Measurements from ENCODE around the gene TRIM9.

TRIM9 gene

DNA sequence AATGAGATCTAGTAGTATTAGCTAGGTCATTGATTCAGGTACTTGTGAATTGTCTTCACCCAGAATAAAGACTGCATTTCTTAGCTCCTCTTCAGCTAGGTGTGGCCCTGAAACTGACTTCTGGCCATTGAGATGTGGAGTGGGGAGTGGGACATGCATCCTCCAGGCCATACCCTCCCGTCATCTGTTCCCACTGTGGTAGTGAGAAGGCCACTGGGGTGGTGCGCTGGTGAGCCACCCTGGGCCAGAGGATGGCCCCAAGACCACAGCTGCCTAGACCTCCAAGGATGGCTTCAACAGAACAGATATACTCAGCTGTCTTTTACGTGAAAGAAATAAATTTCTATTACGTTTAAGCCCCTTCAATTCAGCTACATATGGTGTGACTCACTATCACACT, 36.5 kb downstream of the TRIM9 start:
- DNase-seq (ENCODE audit: low read depth, low spot score) = no peak

DNA sequence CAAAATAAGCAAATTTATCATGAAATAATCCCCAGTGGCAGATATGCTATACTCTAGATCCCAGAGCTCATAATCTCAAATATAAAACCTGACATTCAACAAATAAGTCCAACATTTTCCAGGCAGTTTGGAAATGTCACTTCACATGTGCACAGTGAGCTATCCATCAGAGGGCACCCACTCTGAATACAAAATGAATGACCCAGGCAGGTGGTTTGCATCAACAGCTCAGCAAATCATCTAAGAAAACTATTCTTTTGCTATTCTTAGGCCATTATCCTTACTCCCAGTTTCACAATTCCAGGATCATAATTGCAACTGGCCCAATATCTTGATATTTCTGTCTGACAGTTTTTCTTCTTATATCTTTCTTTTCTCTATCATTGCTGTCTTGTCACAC, 38.5 kb downstream of the TRIM9 start:
- no peak for DNase-seq (ENCODE audit: low read depth, low spot score)

GRCh38 chr14:51053157-51053556, 41.7 kb downstream of the TRIM9 start:
- no peak for DNase-seq (ENCODE audit: low read depth, low spot score)

DNA sequence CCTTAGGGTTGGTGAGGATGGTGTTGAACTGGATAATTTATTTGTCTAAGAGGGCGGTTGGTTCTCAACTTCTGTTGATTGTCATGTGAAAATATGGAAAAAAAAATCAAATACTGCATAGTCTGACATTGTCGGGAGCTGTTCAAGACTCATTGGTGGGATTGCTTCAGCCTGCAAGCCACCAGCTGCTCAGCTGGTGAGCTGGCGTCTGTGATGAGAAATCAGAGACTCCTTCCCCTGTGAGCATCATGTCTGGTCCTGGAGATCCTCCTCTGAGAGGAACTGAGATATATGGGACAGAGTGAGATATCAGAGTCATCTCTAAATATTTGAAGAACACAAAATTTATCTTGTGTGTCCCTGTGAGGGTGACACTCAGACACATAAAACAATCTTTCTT, 49.9 kb downstream of the TRIM9 start:
- no peak for DNase-seq (ENCODE audit: low read depth, low spot score)

GRCh38 chr14:51041883-51042282, 53.0 kb downstream of the TRIM9 start:
- DNase-seq (ENCODE audit: low read depth, low spot score) = no peak

DNA sequence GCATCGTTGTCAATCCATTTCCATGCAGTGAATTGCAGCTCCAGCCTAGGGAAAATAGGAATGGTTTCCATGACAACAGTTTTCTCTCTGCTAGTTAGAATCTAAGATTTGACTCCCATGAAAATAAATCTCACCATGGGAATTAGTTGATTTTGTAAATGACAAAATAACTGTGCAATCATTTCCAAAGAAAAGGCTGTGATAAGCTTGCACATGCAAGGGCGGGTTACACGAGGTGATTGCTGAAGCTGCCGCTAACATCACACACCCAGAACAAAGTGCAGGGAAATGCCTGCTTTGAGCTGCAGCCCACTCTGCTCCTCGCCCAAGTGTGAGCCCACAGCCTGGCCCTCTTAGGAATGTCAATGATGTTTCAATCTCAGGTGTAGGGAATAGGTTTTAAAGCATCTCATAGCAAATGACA, 53.8 kb downstream of the TRIM9 start:
- no peak for DNase-seq (ENCODE audit: low read depth, low spot score)

GRCh38 chr14:51039252-51039651, 55.7 kb downstream of the TRIM9 start:
- no peak for DNase-seq (ENCODE audit: low read depth, low spot score)

DNA sequence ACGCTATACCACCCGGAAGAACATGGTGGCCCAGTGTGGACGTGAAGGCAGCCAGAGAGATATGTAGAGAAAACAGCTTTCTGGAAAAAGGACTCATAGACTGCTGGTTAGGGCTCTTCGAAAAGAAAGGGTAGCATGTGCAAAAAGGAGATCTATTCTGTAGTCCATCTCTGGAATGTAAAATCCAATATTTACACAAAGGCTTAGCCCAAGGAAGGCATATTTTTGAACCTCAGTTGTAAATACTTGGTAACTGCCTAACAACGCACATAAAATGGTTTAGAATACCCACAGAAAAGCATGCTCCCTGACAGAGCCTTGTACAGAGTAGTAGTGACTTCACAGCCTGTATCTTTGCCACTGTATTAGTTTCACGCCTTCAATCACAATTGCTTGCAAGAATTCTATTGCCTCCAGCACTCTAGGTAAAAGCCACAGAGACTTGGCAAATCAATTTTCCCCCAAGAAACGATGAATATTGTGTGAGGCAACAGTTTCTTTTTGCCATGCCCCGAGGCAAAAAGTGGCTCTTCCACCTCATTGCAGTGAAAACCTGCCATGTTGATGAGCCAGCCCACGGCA, 59.2 kb downstream of the TRIM9 start:
- no peak for DNase-seq (ENCODE audit: low read depth, low spot score)

DNA sequence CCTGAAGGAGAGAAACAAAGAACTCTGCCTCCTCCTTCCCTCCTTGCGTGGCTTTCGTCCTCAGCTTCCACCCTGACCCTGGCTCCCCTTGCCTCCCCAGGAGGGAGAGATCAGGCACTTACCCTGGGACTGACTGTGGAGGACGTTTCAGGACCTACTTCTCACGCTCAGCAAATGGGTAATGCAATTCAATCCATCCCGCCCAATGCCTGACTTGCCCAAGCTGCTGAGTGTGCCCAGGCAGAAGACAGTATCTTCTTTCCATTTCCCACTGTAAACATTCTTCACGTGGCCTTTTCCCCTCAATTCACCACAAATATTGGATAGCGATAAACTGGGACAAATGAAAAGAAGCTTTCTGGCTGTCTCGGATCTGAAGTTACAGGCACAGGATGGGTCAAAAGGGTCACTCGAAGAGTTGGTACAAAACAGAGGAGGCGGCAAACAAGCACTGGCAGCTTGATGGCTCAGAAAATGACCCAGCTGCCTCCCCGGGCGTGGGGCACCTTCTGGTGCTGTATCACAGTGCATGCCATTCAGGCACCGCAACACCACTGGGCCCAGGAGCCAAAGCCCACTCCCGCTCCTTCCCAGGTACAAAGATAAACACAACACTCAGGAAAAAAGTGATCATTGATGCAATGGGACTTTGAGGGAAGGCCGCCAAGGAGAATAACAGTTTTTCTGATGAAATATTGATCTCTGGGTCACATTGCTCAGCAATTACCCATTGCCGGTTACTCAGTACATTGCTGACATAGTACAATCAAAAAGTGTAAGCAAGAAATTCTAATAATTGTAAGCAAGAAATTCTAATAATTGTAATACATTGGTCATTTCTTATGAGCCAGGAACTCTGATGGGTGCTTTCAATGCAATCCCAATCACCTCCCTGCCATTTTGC, 65.8 kb downstream of the TRIM9 start:
- no peak for DNase-seq (ENCODE audit: low read depth, low spot score)

- no peak for DNase-seq (ENCODE audit: low read depth, low spot score)
Measured at GRCh38 chr14:51028361-51028760, 66.5 kb downstream of the TRIM9 start.

DNA sequence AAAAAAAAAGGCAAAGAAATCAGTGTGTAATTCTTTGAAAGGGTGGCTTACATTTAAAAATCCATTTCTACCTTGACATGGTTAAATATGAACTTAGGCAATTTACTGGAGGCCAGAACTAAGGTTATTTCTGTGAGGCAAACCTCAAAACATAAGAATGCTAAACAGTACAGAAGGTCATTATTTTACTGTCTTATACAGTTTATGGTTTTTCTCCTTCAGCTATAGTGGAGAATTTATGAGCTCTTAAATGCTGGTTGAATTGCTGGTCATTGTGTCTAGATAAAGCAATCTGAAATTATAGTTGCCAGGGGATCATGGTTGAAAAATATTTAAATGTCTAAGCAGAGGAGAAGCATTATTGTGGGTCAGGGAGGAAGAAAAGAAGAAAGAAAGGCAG, 70.5 kb downstream of the TRIM9 start:
- no peak for DNase-seq (ENCODE audit: low read depth, low spot score)

DNA sequence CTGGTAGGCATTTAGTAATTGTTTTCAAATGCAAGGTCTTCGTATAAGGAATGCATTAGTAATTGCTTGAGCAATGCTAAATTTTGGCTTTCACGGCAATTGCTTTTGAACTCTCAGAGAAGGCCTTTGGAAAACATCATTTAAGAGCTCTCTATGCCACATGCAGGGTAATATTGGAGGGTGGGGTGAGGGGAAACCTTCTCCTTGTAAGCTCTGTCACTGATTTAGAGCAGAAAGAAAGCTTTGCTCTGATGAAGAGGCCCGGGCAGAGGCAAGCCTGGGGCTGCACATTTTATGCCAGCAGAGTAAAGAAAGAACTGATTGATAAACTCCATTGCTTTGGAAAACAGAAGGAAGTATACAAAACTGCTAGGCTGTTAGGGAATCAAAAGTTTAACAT, 70.9 kb downstream of the TRIM9 start:
- DNase-seq (ENCODE audit: low read depth, low spot score) = no peak

GRCh38 chr14:51022769-51023168, 72.1 kb downstream of the TRIM9 start:
- no peak for DNase-seq (ENCODE audit: low read depth, low spot score)

DNA sequence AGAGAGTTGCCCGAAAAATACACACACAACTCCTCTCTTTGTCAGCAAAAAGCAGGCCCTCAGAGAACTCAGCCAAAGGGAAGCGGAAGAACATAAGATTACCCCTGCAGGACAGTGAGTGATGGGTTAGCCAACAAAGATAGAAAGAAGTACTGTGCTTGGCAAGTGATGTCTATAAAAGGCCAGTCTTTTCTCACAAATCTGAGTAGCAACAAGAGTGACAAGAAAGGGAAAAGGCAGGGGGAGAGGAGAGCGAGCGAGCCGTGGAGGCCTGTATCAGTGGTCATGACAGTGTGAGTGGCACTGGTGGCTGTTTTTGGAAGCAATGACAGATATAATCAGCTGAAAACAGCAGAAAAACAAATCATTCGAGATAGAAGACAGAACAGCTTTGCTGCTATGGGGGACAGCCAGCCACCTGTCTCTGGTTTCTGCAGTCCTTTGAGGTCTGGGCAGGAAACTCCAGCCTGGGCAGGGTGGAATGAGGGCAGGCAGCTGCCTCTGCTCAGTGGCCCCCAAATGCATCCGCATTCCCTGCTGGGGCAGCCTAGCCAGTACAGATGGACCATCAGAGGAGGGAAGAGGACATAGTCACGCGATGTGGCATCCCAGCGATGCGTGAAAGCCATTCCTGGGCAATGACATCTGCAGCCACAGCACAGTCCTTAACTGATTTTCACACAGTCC, 74.7 kb downstream of the TRIM9 start:
- DNase-seq (ENCODE audit: low read depth, low spot score) = no peak

DNA sequence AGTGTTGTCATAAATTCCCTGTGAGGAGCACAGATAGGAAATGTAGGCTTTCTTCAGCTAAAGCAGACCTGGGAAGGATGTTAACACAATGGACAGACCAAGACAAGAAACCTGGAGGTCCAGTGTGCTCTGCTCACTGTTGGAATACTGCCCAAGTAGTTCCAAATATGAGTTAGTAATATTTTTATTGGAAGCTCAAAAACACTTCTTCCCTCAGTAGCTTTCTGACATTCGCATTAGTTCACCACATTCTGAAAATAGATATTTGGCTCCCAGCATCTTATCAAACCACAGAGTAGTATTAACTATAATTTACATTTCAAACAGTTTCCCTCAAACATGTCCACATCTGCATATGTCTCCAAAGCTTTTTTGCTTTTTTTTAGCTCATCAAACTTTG, 75.8 kb downstream of the TRIM9 start:
- DNase-seq (ENCODE audit: low read depth, low spot score) = no peak

DNA sequence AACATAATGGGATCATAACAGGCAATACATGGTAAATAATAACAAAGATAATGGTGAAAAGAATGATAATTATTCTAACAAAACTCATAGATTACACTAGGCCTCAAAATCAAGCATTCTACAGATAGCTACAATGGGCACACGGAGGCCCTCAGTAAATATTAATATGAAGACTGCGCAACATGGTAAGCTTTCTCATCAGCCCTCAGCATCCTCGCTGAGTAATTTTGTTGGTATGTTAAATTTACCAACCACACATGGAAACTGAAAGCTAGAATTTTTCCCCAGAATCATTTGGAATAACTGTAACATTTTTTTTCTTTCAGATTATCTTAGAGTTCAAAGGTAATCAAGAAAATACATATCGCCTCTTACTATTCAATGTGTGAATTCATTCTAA, 76.4 kb downstream of the TRIM9 start:
- DNase-seq (ENCODE audit: low read depth, low spot score) = no peak

DNA sequence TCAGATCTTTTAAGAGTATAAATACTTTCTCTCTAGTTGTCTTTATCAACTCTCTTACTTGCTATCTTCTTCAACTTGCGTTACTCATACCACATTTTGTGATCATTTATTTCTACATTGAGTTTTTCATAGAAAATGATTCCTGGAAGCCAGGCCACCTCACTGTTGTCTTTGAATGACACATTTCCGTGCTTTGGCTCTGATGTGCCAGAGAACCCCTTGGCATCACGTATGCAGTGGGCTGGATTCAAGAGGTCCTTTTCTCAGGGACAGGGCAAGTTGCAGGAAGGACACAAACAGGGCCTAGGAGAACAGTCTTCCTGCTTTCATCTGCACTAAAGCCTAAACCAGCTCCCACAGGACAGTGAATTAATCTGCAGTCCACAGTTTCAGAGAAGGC, 80.3 kb downstream of the TRIM9 start:
- no peak for DNase-seq (ENCODE audit: low read depth, low spot score)

DNA sequence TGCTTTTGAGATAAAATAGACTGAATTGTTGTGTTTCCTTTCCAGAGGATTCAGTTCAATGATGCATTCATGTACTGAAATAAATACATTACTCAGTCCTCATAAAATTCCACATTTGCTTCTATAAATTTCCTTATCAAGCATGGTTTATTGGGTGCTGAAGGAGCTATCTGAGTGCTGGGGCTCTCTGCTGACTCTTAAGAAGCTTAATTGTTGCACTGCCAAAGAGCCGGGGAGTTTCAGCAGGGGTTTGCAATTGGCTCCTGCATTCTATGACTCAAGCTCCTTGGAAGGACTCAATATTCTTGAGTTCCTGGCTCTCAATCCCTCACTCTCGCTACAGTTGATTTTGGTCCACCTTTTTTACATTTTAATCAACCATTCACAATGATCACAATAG, 80.8 kb downstream of the TRIM9 start:
- DNase-seq (ENCODE audit: low read depth, low spot score) = no peak

GRCh38 chr14:51012055-51012454, 82.8 kb downstream of the TRIM9 start:
- no peak for DNase-seq (ENCODE audit: low read depth, low spot score)

DNA sequence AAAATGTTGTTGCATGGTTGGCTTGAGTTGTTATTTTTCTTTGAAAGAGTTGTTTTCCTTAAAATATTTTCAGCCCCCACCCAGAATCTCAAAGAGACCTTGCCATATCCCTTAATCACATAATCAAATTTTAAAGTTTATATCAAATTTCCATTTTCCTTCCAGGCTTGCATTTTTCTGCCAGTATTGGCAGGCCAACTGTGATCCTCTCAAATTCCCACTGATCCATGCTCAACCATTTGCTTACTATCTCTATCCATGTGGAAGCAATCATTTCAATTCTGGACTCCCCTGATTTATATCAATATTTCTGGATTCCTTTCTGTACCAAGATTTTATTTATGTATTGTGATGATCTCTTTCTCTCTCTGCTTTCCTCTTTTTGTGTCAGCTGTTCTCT, 86.5 kb downstream of the TRIM9 start:
- DNase-seq (ENCODE audit: low read depth, low spot score) = no peak

GRCh38 chr14:51006781-51007211, 88.1 kb downstream of the TRIM9 start:
- no peak for DNase-seq (ENCODE audit: low read depth, low spot score)

GRCh38 chr14:51006324-51006723, 88.6 kb downstream of the TRIM9 start:
- DNase-seq (ENCODE audit: low read depth, low spot score) = no peak

Measured in smooth muscle cell of the brain vasculature (primary cell).